ENCODE measurements around the gene HCLS1.
"Not testable (repeated sequence)": the region's sequence is repeated elsewhere in the genome, so short reads cannot be mapped to it uniquely, and the experiment has no call there.

DNA sequence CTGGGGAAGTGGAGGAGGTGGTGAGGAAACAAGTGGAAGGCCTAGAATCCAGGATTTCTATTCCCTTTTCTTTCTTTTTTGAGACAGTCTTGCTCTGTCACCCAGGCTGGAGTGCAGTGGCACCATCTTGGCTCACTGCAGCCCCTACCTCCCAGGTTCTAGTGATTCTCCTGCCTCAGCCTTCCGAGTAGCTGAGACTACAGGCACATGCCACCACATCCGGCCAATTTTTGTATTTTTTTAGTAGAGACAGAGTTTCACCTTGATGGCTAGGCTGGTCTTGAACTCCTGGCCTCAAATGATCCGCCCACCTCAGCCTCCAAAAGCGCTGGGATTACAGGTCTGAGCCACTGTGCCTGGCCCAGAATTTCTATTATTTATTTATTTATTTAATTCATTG lies 66.9 kb downstream of the HCLS1 start:
- TF ChIP-seq POLR2AphosphoS5 (IDR thresholded peaks at IDR 0.05): not testable (repeated sequence)
- TF ChIP-seq, protein P1, sequence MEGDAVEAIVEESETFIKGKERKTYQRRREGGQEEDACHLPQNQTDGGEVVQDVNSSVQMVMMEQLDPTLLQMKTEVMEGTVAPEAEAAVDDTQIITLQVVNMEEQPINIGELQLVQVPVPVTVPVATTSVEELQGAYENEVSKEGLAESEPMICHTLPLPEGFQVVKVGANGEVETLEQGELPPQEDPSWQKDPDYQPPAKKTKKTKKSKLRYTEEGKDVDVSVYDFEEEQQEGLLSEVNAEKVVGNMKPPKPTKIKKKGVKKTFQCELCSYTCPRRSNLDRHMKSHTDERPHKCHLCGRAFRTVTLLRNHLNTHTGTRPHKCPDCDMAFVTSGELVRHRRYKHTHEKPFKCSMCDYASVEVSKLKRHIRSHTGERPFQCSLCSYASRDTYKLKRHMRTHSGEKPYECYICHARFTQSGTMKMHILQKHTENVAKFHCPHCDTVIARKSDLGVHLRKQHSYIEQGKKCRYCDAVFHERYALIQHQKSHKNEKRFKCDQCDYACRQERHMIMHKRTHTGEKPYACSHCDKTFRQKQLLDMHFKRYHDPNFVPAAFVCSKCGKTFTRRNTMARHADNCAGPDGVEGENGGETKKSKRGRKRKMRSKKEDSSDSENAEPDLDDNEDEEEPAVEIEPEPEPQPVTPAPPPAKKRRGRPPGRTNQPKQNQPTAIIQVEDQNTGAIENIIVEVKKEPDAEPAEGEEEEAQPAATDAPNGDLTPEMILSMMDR (IDR thresholded peaks at IDR 0.05): not testable (repeated sequence)

Data from prostate gland (tissue), 2 donors.